Upper lobe of right lung (tissue), 1 donor: ENCODE measurements around the gene DNHD1. TPM values are rescaled to one million over a fixed set of nuclear protein-coding genes. Genes with fewer than 3 reads are reported as not detected.

Experiments used
- ATAC-seq: fragments of 200-7000 bp; cut with Tn5 transposase; one replicate; pipeline ENCODE4 v1.9.1; 2020; ENCODE audit warnings: mild to moderate bottlenecking, moderate library complexity
- DNase-seq: peaks from one replicate; pipeline ENCODE4 v3.0.0-alpha.2; 2020
- H3K27ac ChIP-seq: fragments of 200-600 bp; one replicate; pipeline ENCODE4 v1.8.0; 2022
- H3K27me3 ChIP-seq: fragments of 200-600 bp; one replicate; pipeline ENCODE4 v1.8.0; 2022; ENCODE audit warnings: mild to moderate bottlenecking
- H3K36me3 ChIP-seq: fragments of 200-600 bp; one replicate; pipeline ENCODE4 v1.8.0; 2022
- H3K4me1 ChIP-seq: fragments of 200-600 bp; one replicate; pipeline ENCODE4 v1.8.0; 2022
- H3K4me3 ChIP-seq: fragments of 200-600 bp; one replicate; pipeline ENCODE4 v1.8.0; 2022; ENCODE audit warnings: mild to moderate bottlenecking
- H3K9me3 ChIP-seq: fragments of 200-600 bp; one replicate; pipeline ENCODE4 v1.8.0; 2022
- intact Hi-C: fragments of 100-400 bp; cut with DNase I; formaldehyde crosslinking; loops from one replicate; pipeline ENCODE4 v1.11.0; 2022
- total RNA-seq: library from RNA; stranded (reverse); fragmentation: NEBNext Ultra II Directional; extraction: Animal tissue kit (Norgen Biotek cat#: 25700); gene quantifications from one replicate; pipeline ENCODE4 v1.2.1, GENCODE V29; 2021
- TF ChIP-seq, protein P1 (sequence below): fragments of 200-600 bp; IDR thresholded peaks from one replicate; pipeline ENCODE4 v1.8.0; 2022; ENCODE audit warnings: antibody characterized with exemption
- donor health status: DM: no; HTN: yes; CAD: no; lungs with severe emphysema.

DNHD1 gene
- total RNA-seq, 1 donor from 2014 or later = 14.5 TPM

DNA sequence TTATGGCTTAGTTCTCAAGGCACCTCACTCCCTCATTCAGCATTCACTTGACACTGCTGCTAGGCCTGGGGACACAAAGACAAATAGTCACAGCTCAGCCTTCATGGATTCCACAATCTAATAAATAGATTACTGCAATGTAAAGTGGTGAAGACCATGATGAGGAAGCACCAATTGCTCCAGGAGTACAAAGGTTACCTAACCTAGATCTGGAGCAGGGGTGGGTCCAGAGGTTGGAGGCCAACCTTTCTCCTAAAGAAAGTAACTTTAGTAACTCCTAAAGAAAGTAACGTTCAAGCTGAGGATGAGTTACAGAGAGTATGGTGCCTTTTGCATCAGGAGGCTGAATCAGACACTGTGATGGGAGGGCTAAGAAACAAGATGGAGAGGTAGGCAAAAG is 27.5 kb upstream of the DNHD1 start:
- Histone ChIP-seq H3K4me3 (no peak overlapping the region), H3K9me3 (no peaks in the 10 kb centered on the region), H3K36me3 (peaks cover 6% of the 10 kb centered on the region), H3K27ac (peak overlapping the region; percentile 56), H3K4me1 (peaks cover 26% of the 10 kb centered on the region), H3K27me3 (no peaks in the 10 kb centered on the region)
- no peak for ATAC-seq
- intact Hi-C loops = no loop called here
- no peak for DNase-seq
- TF ChIP-seq, protein P1, sequence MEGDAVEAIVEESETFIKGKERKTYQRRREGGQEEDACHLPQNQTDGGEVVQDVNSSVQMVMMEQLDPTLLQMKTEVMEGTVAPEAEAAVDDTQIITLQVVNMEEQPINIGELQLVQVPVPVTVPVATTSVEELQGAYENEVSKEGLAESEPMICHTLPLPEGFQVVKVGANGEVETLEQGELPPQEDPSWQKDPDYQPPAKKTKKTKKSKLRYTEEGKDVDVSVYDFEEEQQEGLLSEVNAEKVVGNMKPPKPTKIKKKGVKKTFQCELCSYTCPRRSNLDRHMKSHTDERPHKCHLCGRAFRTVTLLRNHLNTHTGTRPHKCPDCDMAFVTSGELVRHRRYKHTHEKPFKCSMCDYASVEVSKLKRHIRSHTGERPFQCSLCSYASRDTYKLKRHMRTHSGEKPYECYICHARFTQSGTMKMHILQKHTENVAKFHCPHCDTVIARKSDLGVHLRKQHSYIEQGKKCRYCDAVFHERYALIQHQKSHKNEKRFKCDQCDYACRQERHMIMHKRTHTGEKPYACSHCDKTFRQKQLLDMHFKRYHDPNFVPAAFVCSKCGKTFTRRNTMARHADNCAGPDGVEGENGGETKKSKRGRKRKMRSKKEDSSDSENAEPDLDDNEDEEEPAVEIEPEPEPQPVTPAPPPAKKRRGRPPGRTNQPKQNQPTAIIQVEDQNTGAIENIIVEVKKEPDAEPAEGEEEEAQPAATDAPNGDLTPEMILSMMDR = no peak

DNA sequence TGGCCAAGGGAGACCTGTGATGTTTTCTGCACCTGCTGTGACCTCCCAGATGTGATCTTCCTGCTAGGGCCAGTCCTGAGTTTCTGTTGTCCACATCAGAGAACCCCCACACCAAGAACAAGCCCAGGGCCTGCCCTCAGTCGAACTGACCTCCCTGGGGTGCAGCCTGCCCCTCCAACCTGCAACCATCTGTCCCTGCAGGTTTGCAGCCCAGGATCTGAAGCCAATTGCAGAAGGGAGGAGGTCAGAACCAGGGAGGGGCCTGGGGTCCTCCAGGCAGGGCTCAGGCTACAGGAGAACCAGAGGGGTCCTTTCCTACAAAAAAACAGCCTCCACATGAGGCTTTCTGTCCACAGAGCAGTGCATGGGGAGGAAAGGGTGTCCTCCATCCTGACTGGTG is 24.1 kb upstream of the DNHD1 start:
- TF ChIP-seq, protein P1 = no peak
- H3K4me3 ChIP-seq = peak overlapping the region; percentile 72
- no peak overlapping the region for H3K27ac ChIP-seq
- no peaks in the 10 kb centered on the region for H3K27me3 ChIP-seq
- no peaks in the 10 kb centered on the region for H3K9me3 ChIP-seq
- peaks cover 33% of the 10 kb centered on the region for H3K4me1 ChIP-seq
- DNase-seq (no peak), ATAC-seq (no peak)
- peaks cover 11% of the 10 kb centered on the region for H3K36me3 ChIP-seq
- intact Hi-C loops = no loop called here

DNA sequence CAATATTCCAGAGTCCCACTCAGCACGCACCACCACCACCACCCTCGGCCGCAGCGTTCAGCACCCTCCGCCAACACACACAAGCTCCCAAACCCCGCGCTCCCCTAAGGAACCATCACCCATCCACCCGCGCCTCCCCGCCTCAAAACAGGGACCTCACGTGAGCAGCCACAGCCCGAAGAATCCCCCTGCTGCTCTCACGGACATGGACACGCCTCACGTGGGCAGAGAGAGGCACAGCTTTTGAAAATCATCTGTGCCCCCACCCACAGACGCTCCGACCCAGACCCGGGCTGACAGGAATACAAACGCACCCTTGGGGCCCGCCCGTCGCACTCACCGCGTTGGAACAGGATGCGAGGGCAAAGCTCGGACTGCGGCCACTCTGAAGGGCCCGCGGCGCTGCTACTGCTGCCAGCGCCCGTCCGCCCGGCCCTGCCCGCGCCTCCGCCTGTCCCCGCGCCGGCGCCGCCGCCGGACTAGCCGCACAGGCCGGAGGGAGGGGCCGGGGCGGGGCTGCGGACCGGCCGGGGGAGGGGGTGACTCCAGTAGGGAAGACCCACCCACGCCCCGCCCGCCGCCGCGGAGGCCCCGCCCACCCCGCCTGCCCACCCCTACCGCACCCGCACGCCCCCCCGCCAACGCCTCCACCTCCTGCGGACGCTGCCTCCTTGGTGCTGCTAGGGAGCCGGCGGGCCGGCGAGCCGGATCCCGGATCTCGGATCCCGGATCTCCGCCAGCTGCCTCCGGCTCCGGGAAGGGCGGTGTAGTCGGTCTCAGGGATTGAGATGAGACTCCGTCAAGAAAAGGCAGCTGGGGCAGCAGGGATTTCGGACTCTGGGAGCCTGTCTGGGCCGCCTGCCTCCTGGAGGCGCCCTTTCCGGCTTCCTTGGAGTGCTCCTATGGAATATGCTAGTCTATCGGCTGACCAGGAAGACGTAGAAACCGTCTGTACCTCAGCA is 23.3 kb upstream of the DNHD1 start, which contains the start of gene TRIM3:
Gene TRIM3, minus strand, starts transcription at position 491 of the 962 bp plus-strand sequence. CDS start 8,246 bp downstream, outside the sequence.
- H3K27me3 ChIP-seq = no peaks in the 10 kb centered on the region
- peak within 1 kb of the TSS; percentile 72 for H3K4me3 ChIP-seq
- TF ChIP-seq, protein P1 = peak; percentile 24
- no peaks in the 10 kb centered on the region for H3K9me3 ChIP-seq
- intact Hi-C loops = no loop called here
- H3K27ac ChIP-seq = peak within 1 kb of the TSS; percentile 94
- H3K4me1 ChIP-seq = peaks cover 28% of the 10 kb centered on the region
- DNase-seq = peak; percentile 97
- ATAC-seq = peak; percentile 92
- H3K36me3 ChIP-seq = peaks cover 19% of the 10 kb centered on the region

DNA sequence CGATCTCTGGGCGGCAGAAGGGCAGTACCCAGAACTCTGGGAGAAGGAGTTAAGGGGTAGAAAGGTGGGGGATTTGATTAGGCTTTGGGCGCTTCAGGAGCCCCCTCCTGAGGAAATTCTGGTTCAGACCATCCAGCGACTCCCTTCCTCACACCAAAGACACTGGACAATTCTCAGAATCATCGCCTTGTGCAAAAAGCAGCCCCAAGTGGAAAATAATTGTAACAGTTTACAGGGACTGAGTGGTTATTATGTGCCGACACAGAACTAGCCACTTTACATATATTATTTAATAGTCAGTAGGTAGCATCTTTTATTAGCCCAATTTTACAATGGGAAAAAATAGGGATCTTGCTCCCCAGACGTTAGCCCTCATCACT is 22.7 kb upstream of the DNHD1 start:
- peaks cover 23% of the 10 kb centered on the region for H3K4me1 ChIP-seq
- no peak for ATAC-seq
- H3K36me3 ChIP-seq = peaks cover 24% of the 10 kb centered on the region
- intact Hi-C loops = no loop called here
- peak overlapping the region; percentile 72 for H3K4me3 ChIP-seq
- DNase-seq = no peak
- TF ChIP-seq, protein P1 = no peak
- peak overlapping the region; percentile 94 for H3K27ac ChIP-seq
- H3K9me3 ChIP-seq = no peaks in the 10 kb centered on the region
- no peaks in the 10 kb centered on the region for H3K27me3 ChIP-seq

DNA sequence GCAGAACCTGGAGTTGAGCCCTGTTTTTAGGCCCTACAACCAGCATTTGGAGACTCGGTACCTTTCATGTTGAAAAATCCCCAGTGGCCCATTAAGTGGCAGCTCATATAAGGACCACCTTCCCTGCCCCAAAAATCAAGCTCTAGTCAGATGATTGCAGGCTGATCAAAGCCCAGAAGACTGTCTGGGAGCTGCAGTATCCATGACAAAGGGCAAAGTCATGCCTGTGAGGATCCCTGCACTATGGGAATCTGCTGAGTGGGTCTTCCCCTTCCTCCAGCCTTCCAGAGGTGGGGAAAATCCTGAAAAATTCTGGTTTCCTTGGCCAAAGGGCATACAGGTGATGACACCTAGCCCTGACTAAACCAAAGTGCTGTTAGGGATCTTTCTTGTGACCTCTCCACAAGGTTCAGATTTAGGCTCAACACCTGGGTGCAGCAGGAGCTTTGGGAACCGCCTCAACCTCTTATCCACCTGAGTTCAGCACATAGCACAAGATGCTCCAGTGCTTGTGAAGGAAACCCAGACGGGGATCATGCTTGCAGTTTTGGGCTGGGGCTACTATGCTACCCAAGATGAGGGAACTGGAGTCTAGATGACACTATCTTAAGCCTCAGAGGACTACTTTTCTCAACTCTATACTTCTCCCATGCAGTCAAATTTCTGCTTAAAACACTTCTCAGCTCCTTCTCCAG is 22.1 kb upstream of the DNHD1 start:
- Histone ChIP-seq H3K9me3 (no peaks in the 10 kb centered on the region), H3K27ac (no peak overlapping the region), H3K27me3 (no peaks in the 10 kb centered on the region), H3K4me3 (no peak overlapping the region), H3K36me3 (peaks cover 24% of the 10 kb centered on the region), H3K4me1 (peaks cover 21% of the 10 kb centered on the region)
- no peak for DNase-seq
- TF ChIP-seq, protein P1 = no peak
- ATAC-seq = no peak
- intact Hi-C loops = no loop called here
